Fibroblast of villous mesenchyme (primary cell): Measurements from ENCODE around the gene PERCC1. TPM values are rescaled to one million over a fixed set of nuclear protein-coding genes. Genes with fewer than 3 reads are reported as not detected.

Experiments used
- DNase-seq: peaks from one replicate; pipeline ENCODE4 v3.0.0-alpha.2; 2010; ENCODE audit warnings: low read depth
- H3K4me3 ChIP-seq: 2 replicates; pipeline ENCODE4 v1.5.1; 2011; ENCODE audit warnings: low read depth, mild to moderate bottlenecking, low read length
- CTCF ChIP-seq: IDR thresholded peaks from 2 replicates; pipeline ENCODE4 v1.5.1; 2012; ENCODE audit warnings: low read depth, mild to moderate bottlenecking, low read length; ENCODE audit not compliant: insufficient read depth
- total RNA-seq: library from RNA; depleted of rRNA; stranded (reverse); fragments of >200 nt; gene quantifications from 2 replicates; pipeline ENCODE4 v1.2.3, GENCODE V29; 2012

Gene PERCC1
- total RNA-seq, 1 donor = not detected

- peak; percentile 91 for DNase-seq
- no peak for TF ChIP-seq CTCF
- peak overlapping the region; percentile 55 for H3K4me3 ChIP-seq
Observed at GRCh38 chr16:1408171-1408837, 22.6 kb upstream of the PERCC1 start.

GRCh38 chr16:1412847-1413246 is 18.0 kb upstream of the PERCC1 start:
- H3K4me3 ChIP-seq = no peak overlapping the region
- TF ChIP-seq CTCF = no peak
- DNase-seq = no peak

- DNase-seq = peak; percentile 44
- TF ChIP-seq CTCF = peak; percentile 60
- peak overlapping the region; percentile 80 for H3K4me3 ChIP-seq
Observed at GRCh38 chr16:1413684-1414531, 17.0 kb upstream of the PERCC1 start.

GRCh38 chr16:1414532-1415260 is 16.2 kb upstream of the PERCC1 start, which contains the start of gene UNKL:
TSS of gene UNKL (minus strand) at chr16:1414704. CDS start at chr16:1414691, 13 bp downstream.
- peak within 1 kb of the TSS; percentile 80 for H3K4me3 ChIP-seq
- DNase-seq = peak; percentile 69
- TF ChIP-seq CTCF = no peak

GRCh38 chr16:1416521-1416941 is 14.3 kb upstream of the PERCC1 start:
- no peak overlapping the region for H3K4me3 ChIP-seq
- DNase-seq = no peak
- TF ChIP-seq CTCF = no peak

GRCh38 chr16:1420111-1420539 is 10.8 kb upstream of the PERCC1 start:
- peak overlapping the region; percentile 100 for H3K4me3 ChIP-seq
- no peak for DNase-seq
- TF ChIP-seq CTCF = no peak
